ENCODE measurements around the gene TIE1. TPM values are rescaled to one million over a fixed set of nuclear protein-coding genes. Genes with fewer than 3 reads are reported as not detected.

The TIE1 gene
- total and polyA plus RNA-seq, 2 of the 13 experiments (the other 11 are each of a cell fraction or from before 2014, with no cell fraction given): 0.58 to 0.84 TPM

- TF ChIP-seq ZBTB4 (CRISPR knock-in tag; IDR thresholded peaks at IDR 0.05; ENCODE audit: borderline replicate concordance) (0 out of 2 replicates have a peak, but pooled peaks have one; percentile 46), KLF16 (CRISPR knock-in tag; IDR thresholded peaks at IDR 0.05) (no peak; a peak in 1 of 4 replicates), TCF12 (IDR thresholded peaks at IDR 0.05) (no peak), TCF12 (CRISPR knock-in tag; IDR thresholded peaks at IDR 0.05) (peak; percentile 62; the same call in 1 of the 2 replicates), HBP1 (CRISPR knock-in tag; IDR thresholded peaks at IDR 0.05; ENCODE audit: low read depth) (peak; percentile 65), ARNT2 (CRISPR knock-in tag; IDR thresholded peaks at IDR 0.05; ENCODE audit: low read depth) (peak; percentile 8; the same call in 1 of the 2 replicates), ZNF558 (CRISPR knock-in tag; IDR thresholded peaks at IDR 0.05; ENCODE audit: borderline replicate concordance) (no peak; the same call in 1 of the 2 replicates), ZSCAN29 (CRISPR knock-in tag; conservative IDR thresholded peaks at IDR 0.05) (peak; percentile 44), ZBTB3 (CRISPR knock-in tag; IDR thresholded peaks at IDR 0.05; ENCODE audit: borderline replicate concordance, low read depth) (0 out of 2 replicates have a peak, but pooled peaks have one; percentile 46), AHDC1 (CRISPR knock-in tag; IDR thresholded peaks at IDR 0.05; ENCODE audit: borderline replicate concordance) (peak; percentile 5; the same call in 1 of the 2 replicates)
- TF ChIP-seq, protein P1, sequence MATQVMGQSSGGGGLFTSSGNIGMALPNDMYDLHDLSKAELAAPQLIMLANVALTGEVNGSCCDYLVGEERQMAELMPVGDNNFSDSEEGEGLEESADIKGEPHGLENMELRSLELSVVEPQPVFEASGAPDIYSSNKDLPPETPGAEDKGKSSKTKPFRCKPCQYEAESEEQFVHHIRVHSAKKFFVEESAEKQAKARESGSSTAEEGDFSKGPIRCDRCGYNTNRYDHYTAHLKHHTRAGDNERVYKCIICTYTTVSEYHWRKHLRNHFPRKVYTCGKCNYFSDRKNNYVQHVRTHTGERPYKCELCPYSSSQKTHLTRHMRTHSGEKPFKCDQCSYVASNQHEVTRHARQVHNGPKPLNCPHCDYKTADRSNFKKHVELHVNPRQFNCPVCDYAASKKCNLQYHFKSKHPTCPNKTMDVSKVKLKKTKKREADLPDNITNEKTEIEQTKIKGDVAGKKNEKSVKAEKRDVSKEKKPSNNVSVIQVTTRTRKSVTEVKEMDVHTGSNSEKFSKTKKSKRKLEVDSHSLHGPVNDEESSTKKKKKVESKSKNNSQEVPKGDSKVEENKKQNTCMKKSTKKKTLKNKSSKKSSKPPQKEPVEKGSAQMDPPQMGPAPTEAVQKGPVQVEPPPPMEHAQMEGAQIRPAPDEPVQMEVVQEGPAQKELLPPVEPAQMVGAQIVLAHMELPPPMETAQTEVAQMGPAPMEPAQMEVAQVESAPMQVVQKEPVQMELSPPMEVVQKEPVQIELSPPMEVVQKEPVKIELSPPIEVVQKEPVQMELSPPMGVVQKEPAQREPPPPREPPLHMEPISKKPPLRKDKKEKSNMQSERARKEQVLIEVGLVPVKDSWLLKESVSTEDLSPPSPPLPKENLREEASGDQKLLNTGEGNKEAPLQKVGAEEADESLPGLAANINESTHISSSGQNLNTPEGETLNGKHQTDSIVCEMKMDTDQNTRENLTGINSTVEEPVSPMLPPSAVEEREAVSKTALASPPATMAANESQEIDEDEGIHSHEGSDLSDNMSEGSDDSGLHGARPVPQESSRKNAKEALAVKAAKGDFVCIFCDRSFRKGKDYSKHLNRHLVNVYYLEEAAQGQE (IDR thresholded peaks at IDR 0.05; ENCODE audit: borderline replicate concordance in 1 of 2, low read depth in 1 of 2, low read length in 2 of 2): no peak
Measured at GRCh38 chr1:43348809-43349593, 48.2 kb downstream of the TIE1 start (continued).

Data from HepG2 (cell line).